ENCODE data around the gene ZNF786.

DNA sequence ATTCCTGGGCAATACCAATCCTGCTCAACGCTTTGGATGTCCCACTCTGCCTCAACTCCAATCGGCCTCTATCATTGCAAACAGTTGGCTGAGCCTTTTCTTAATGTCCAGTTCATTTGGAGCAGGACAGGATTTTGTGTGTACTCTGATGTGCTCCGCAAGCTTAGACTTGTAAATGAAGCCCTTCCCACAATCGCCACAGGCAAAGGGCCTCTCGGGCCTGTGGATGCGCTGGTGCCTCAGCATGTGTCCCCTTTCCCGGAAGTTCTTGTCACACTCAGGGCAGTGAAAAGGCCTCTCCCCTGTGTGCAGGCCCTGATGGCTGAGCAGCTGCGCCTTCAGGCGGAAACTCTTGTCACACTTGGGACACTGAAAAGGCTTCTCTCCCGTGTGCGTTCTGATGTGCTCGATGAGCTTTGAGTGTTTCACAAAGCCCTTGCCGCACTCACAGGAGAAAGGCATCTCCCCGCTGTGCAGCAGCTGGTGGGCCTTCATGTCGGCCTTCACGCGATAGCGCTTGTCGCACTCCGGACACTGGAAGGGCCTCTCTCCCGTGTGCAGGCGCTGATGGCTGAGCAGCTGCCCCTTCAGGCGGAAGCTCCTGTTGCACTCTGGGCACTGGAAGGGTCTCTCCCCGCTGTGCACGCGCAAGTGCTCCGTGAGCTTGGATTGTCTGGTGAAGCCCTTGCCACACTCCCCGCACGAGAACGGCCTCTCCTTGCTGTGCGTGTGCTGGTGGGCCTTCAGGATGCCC lies 20.0 kb downstream of the ZNF786 start:
- TF ChIP-seq POLR2A (IDR thresholded peaks at IDR 0.05), result no peak
- TF ChIP-seq, protein P1, sequence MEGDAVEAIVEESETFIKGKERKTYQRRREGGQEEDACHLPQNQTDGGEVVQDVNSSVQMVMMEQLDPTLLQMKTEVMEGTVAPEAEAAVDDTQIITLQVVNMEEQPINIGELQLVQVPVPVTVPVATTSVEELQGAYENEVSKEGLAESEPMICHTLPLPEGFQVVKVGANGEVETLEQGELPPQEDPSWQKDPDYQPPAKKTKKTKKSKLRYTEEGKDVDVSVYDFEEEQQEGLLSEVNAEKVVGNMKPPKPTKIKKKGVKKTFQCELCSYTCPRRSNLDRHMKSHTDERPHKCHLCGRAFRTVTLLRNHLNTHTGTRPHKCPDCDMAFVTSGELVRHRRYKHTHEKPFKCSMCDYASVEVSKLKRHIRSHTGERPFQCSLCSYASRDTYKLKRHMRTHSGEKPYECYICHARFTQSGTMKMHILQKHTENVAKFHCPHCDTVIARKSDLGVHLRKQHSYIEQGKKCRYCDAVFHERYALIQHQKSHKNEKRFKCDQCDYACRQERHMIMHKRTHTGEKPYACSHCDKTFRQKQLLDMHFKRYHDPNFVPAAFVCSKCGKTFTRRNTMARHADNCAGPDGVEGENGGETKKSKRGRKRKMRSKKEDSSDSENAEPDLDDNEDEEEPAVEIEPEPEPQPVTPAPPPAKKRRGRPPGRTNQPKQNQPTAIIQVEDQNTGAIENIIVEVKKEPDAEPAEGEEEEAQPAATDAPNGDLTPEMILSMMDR (IDR thresholded peaks at IDR 0.05), result no peak
- TF ChIP-seq EP300 (IDR thresholded peaks at IDR 0.05), result no peak
